GM12892 (cell line): ENCODE data around the gene EPHB1.

Experiments
- DNase-seq: peaks from one replicate; pipeline ENCODE4 v3.0.0; 2011; ENCODE audit not compliant: insufficient read length
- FAIRE-seq: peaks from 2 replicates; lab custom pipeline; 2011; peaks lifted over from hg19 to GRCh38; lab: Jason Lieb, UNC
- POLR2A ChIP-seq: IDR thresholded peaks from 2 replicates; pipeline ENCODE4 v1.6.1; 2011; ENCODE audit warnings: low read depth, low read length, control low read depth
- POLR2AphosphoS5 ChIP-seq: IDR thresholded peaks from 2 replicates; pipeline ENCODE4 v1.6.1; 2011; ENCODE audit warnings: low read depth, low read length, control low read depth
- TAF1 ChIP-seq: IDR thresholded peaks from 2 replicates; pipeline ENCODE4 v1.6.1; 2011; ENCODE audit warnings: low read depth, mild to moderate bottlenecking, control low read depth, low read length, borderline replicate concordance

The EPHB1 gene

GRCh38 chr3:135175728-135176277 is 380.7 kb downstream of the EPHB1 start:
- DNase-seq, result no peak
- no peak for FAIRE-seq
- TF ChIP-seq TAF1 (no peak), POLR2A (no peak), POLR2AphosphoS5 (no peak)

GRCh38 chr3:135176881-135177280 is 381.8 kb downstream of the EPHB1 start:
- DNase-seq (no peak), FAIRE-seq (no peak)
- TF ChIP-seq POLR2AphosphoS5 (no peak), POLR2A (no peak), TAF1 (no peak)

- no peak for TF ChIP-seq POLR2A
- FAIRE-seq (no peak), DNase-seq (no peak)
These were observed 383.5 kb downstream of the EPHB1 start for GRCh38 chr3:135178566-135178965.

- TF ChIP-seq TAF1, result no peak
- TF ChIP-seq POLR2AphosphoS5, result no peak
- no peak for TF ChIP-seq POLR2A
- FAIRE-seq, result no peak
- no peak for DNase-seq
These were observed 386.3 kb downstream of the EPHB1 start for GRCh38 chr3:135181408-135181807.

- TF ChIP-seq POLR2A, result no peak
- FAIRE-seq (no peak), DNase-seq (no peak)
These were observed 387.4 kb downstream of the EPHB1 start for GRCh38 chr3:135182364-135182998.

GRCh38 chr3:135190658-135191057 is 395.6 kb downstream of the EPHB1 start:
- FAIRE-seq (no peak), DNase-seq (no peak)
- TF ChIP-seq POLR2A (no peak), POLR2AphosphoS5 (no peak), TAF1 (no peak)

GRCh38 chr3:135191708-135192107 is 396.6 kb downstream of the EPHB1 start:
- DNase-seq (no peak), FAIRE-seq (no peak)
- TF ChIP-seq POLR2A, result no peak
- no peak for TF ChIP-seq POLR2AphosphoS5
- no peak for TF ChIP-seq TAF1

- DNase-seq, result no peak
- TF ChIP-seq POLR2AphosphoS5, result no peak
- TF ChIP-seq POLR2A, result no peak
- TF ChIP-seq TAF1, result no peak
- FAIRE-seq, result no peak
These were observed 397.9 kb downstream of the EPHB1 start for GRCh38 chr3:135192929-135193328.

- no peak for DNase-seq
- FAIRE-seq, result no peak
- no peak for TF ChIP-seq TAF1
- no peak for TF ChIP-seq POLR2A
- TF ChIP-seq POLR2AphosphoS5, result no peak
These were observed 402.2 kb downstream of the EPHB1 start for GRCh38 chr3:135197246-135197645.

GRCh38 chr3:135197856-135198255 is 402.8 kb downstream of the EPHB1 start:
- no peak for TF ChIP-seq TAF1
- FAIRE-seq (no peak), DNase-seq (no peak)

GRCh38 chr3:135199137-135199536 is 404.1 kb downstream of the EPHB1 start:
- DNase-seq, result no peak
- FAIRE-seq, result no peak
- TF ChIP-seq POLR2A (no peak), TAF1 (no peak), POLR2AphosphoS5 (no peak)

- DNase-seq, result no peak
- TF ChIP-seq POLR2A, result no peak
- no peak for TF ChIP-seq TAF1
- no peak for TF ChIP-seq POLR2AphosphoS5
- no peak for FAIRE-seq
These were observed 408.0 kb downstream of the EPHB1 start for GRCh38 chr3:135203026-135203425.
